Activated CD8-positive, alpha-beta memory T cell treated with anti-CD3 and anti-CD28 coated beads, Interleukin-2, amount 50 U/mL, for 24 hours (primary cell): Measurements from ENCODE around the gene WDR27.
"Not testable (repeated sequence)": the region's sequence is repeated elsewhere in the genome, so short reads cannot be mapped to it uniquely, and the experiment has no call there.

ENCODE experiments used
- DNase-seq: peaks from one replicate; pipeline ENCODE4 v3.0.0-alpha.2; 2020; ENCODE audit errors: extremely low read depth

WDR27 gene

GRCh38 chr6:169604076-169604475 is 97.8 kb downstream of the WDR27 start:
- DNase-seq, result no peak

- not testable (repeated sequence) for DNase-seq
Observed at GRCh38 chr6:169601129-169601528, 100.7 kb downstream of the WDR27 start.

GRCh38 chr6:169592558-169592957 is 109.3 kb downstream of the WDR27 start:
- DNase-seq, result no peak

- DNase-seq, result no peak
Observed at GRCh38 chr6:169591616-169592015, 110.2 kb downstream of the WDR27 start.

GRCh38 chr6:169590376-169590939 is 111.4 kb downstream of the WDR27 start:
- DNase-seq, result no peak

- no peak for DNase-seq
Observed at GRCh38 chr6:169589699-169590257, 112.1 kb downstream of the WDR27 start.

GRCh38 chr6:169589293-169589692 is 112.5 kb downstream of the WDR27 start:
- no peak for DNase-seq

- DNase-seq, result no peak
Observed at GRCh38 chr6:169587975-169588374, 113.9 kb downstream of the WDR27 start.

- DNase-seq, result no peak
Observed at GRCh38 chr6:169583886-169584541, 117.8 kb downstream of the WDR27 start.

GRCh38 chr6:169579407-169580111 is 122.3 kb downstream of the WDR27 start:
- DNase-seq, result no peak

GRCh38 chr6:169577974-169578373 is 123.9 kb downstream of the WDR27 start:
- no peak for DNase-seq

- no peak for DNase-seq
Observed at GRCh38 chr6:169577236-169577635, 124.6 kb downstream of the WDR27 start.

- DNase-seq, result no peak
Observed at GRCh38 chr6:169575821-169576220, 126.0 kb downstream of the WDR27 start.

- no peak for DNase-seq
Observed at GRCh38 chr6:169575365-169575764, 126.5 kb downstream of the WDR27 start.

GRCh38 chr6:169574420-169574819 is 127.4 kb downstream of the WDR27 start:
- no peak for DNase-seq

- no peak for DNase-seq
Observed at GRCh38 chr6:169573883-169574282, 127.9 kb downstream of the WDR27 start.

GRCh38 chr6:169571123-169571962 is 130.5 kb downstream of the WDR27 start:
- DNase-seq, result no peak

- DNase-seq, result no peak
Observed at GRCh38 chr6:169568314-169569087, 133.3 kb downstream of the WDR27 start.

GRCh38 chr6:169567819-169568218 is 134.0 kb downstream of the WDR27 start:
- no peak for DNase-seq

- no peak for DNase-seq
Observed at GRCh38 chr6:169566961-169567750, 134.7 kb downstream of the WDR27 start.
